Upper lobe of left lung (tissue), 4 donors: ENCODE measurements around the gene ADAMTS14.

Experiments used
- CTCF ChIP-seq, 6 experiments: fragments of 450-650 bp in 4 of 6; fragments of 200-600 bp in 2 of 6; sonication (generic) in 2 of 6; IDR thresholded peaks; one replicate each; pipeline ENCODE4 v1.5.1; 2016 to 2019; ENCODE audit warnings: antibody characterized with exemption in 6 of 6
- POLR2AphosphoS5 ChIP-seq, 2 donors: sonication (generic); formaldehyde crosslinking; IDR thresholded peaks; one replicate each; pipeline ENCODE4 v1.5.1; 2017; ENCODE audit warnings: antibody characterized with exemption in 2 of 2

DNA sequence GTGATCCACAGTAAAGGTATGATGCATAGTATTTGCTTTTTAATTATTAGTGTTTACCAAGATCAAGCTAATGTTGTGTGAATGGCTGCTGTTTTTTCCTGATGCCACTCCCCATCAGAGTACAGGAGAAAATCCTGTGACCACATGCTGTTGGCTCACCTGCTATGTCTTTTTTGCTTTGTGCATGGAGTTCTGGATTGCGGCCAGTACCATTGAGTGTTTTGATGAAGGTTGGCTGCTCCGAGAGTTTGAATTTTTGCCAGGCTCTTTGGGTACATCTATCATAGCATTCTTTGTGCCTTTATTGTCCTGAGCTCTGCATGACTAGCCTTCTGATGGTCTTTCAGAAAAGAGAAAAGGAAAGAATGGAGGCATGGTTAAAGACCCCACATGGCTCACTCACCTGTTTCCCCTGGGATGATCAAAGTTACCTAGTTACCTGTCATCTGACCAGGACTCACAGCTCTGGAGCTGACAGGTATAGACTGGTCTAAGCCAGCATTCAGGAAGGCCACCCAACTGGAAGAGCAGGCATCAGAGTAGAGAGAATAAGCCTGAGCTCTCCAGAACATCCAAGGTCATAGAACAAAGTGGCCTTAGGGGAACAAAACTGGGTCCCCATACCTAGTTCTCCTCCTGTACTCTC lies 131.6 kb downstream of the ADAMTS14 start:
- TF ChIP-seq CTCF (IDR thresholded peaks at IDR 0.05) = no peak
- no peak for TF ChIP-seq POLR2AphosphoS5 (IDR thresholded peaks at IDR 0.05)
